GM12865 (cell line): Measurements from ENCODE around the gene RNMT.
"Not testable (repeated sequence)": the region's sequence is repeated elsewhere in the genome, so short reads cannot be mapped to it uniquely, and the experiment has no call there.

Experiments
- DNase-seq: peaks from one replicate; pipeline ENCODE4 v3.0.0; 2010; ENCODE audit warnings: low read depth
- H3K4me3 ChIP-seq: 2 replicates; pipeline ENCODE4 v1.5.1; 2011; ENCODE audit warnings: mild to moderate bottlenecking, low read depth, low read length, control low read depth
- TF ChIP-seq, protein P1 (sequence below): IDR thresholded peaks from 2 replicates; pipeline ENCODE4 v1.5.1; 2011; ENCODE audit warnings: low read length, control low read depth, low read depth, inconsistent platforms; ENCODE audit not compliant: insufficient read depth; ENCODE audit errors: missing control alignments

The RNMT gene

DNA sequence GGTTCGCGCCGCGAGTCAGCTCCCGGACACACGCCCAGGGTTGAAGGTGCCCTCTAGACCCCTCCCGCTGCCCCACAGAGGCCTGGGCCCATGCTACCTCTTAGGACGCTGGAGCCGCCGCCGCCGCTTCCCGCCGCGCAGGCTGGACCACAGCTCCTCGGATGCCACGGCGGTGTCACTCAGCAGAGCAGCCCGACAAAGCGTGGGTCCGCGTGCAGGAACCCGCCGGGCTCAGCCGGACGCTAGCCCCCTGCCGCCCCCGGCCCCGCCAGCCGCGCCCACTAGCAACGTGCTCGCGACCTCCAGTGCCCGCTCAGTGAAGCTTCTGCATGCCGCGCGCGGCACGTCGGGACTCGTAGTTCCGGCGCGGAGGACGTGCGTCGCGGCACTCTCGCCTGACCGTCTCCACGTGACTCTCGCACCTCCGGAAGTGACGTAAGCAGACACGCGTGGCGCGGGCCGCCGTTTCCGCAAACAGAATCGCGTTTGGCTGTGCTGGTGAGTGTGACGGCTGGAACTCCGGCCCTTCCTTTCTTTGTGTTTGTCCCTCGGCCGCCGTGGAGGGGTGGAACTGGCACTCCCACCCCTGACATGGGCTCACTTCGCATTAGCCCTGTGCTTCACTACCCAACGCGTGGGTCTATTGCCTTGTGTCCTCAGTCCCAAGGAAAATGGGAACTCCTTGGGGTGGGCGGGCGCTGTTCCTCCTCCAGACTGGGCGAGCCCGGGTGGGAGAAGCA is at the start of gene RNMT, which contains the start of gene FAM210A:
Gene RNMT (plus strand): TSS at position 442 of the 740 bp plus-strand sequence. CDS start 4,845 bp downstream, outside the sequence.
Gene FAM210A (minus strand): TSS at position 327 of the 740 bp plus-strand sequence. CDS start 44,481 bp downstream, outside the sequence.
- peak within 1 kb of the TSS; percentile 78 for H3K4me3 ChIP-seq
- TF ChIP-seq, protein P1, sequence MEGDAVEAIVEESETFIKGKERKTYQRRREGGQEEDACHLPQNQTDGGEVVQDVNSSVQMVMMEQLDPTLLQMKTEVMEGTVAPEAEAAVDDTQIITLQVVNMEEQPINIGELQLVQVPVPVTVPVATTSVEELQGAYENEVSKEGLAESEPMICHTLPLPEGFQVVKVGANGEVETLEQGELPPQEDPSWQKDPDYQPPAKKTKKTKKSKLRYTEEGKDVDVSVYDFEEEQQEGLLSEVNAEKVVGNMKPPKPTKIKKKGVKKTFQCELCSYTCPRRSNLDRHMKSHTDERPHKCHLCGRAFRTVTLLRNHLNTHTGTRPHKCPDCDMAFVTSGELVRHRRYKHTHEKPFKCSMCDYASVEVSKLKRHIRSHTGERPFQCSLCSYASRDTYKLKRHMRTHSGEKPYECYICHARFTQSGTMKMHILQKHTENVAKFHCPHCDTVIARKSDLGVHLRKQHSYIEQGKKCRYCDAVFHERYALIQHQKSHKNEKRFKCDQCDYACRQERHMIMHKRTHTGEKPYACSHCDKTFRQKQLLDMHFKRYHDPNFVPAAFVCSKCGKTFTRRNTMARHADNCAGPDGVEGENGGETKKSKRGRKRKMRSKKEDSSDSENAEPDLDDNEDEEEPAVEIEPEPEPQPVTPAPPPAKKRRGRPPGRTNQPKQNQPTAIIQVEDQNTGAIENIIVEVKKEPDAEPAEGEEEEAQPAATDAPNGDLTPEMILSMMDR: peak; percentile 8
- DNase-seq: peak; percentile 98

- not testable (repeated sequence) for DNase-seq
These were observed 49.1 kb upstream of the RNMT start for GRCh38 chr18:13677350-13677749.

DNA sequence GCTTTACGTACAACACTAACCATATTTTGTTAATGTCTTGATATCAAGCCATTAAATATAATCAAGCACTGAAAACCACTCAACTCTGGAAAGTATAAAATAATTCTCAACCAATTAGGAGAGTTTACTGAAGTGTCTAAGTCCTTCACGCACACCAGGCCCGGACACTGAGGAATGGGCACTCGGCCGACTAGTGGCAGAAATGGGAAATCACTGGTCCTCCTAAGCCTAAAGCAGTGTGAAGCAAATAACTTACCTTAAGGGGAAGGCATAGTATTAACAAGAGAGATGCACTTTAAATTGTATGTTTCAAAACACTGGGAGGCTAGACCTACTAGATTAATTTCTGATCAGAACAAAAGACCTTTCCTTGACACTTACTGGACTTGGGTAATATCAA is 45.9 kb upstream of the RNMT start:
- peak; percentile 13 for DNase-seq
- TF ChIP-seq, protein P1: peak; percentile 21
- H3K4me3 ChIP-seq: no peak overlapping the region

More at GRCh38 chr18:13677350-13677749, 49.1 kb upstream of the RNMT start:
- not testable (repeated sequence) for H3K4me3 ChIP-seq

DNA sequence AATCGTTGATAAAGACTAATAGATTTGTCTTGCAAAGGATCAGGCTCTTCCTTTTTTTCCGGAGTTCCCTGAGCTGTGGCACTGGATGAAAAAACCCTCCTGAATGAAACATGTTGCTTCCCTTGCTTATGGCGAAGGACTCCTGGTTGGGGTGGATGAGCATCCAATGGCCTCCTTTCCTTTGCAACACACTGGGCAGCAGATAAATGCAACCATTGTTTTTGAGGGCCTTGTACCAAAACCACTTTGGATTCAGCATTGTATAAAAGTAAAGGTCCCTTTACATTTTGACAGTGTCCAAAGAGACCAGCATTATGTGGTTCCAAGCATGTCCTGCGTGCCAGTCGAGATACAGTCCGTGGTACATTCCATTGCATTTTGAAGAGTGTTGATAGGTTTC is 44.8 kb upstream of the RNMT start:
- DNase-seq: no peak
- TF ChIP-seq, protein P1: no peak
- no peak overlapping the region for H3K4me3 ChIP-seq

DNA sequence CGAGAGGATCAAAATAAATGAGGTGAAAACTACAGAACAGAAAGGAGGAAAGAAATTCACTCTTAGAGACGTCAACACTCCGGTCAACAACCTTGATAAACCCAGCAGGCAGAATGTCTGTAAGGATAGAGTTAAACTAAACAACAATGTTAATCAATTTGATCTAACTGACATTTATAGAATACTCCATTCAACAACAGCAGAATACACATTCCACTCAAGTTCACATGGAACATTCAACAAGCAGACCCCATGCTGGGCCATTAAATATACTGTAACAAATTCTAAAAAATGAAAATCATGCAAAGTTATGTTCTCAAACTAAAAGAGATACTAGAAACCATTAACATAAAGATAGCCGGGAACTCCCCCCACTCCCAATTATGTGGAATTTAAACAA is 41.9 kb upstream of the RNMT start:
- H3K4me3 ChIP-seq: no peak overlapping the region
- TF ChIP-seq, protein P1: no peak
- DNase-seq: no peak

GRCh38 chr18:13688191-13689136 is 38.0 kb upstream of the RNMT start:
- TF ChIP-seq, protein P1: no peak
- H3K4me3 ChIP-seq: no peak overlapping the region
- DNase-seq: no peak

- not testable (repeated sequence) for H3K4me3 ChIP-seq, DNase-seq
These were observed 36.4 kb upstream of the RNMT start for GRCh38 chr18:13690060-13690459.

GRCh38 chr18:13695337-13695736 is 31.1 kb upstream of the RNMT start:
- not testable (repeated sequence) for DNase-seq, H3K4me3 ChIP-seq
